AML-193 (cell line): ENCODE data around the gene HIPK4.
A peak's percentile ranks its signal among the peaks of the same experiment; 100 is the strongest.

Experiments used
- DNase-seq, 2 experiments: peaks; one replicate each; lab custom pipeline; 2025; lab: John Stamatoyannopoulos, UW

HIPK4 gene

DNA sequence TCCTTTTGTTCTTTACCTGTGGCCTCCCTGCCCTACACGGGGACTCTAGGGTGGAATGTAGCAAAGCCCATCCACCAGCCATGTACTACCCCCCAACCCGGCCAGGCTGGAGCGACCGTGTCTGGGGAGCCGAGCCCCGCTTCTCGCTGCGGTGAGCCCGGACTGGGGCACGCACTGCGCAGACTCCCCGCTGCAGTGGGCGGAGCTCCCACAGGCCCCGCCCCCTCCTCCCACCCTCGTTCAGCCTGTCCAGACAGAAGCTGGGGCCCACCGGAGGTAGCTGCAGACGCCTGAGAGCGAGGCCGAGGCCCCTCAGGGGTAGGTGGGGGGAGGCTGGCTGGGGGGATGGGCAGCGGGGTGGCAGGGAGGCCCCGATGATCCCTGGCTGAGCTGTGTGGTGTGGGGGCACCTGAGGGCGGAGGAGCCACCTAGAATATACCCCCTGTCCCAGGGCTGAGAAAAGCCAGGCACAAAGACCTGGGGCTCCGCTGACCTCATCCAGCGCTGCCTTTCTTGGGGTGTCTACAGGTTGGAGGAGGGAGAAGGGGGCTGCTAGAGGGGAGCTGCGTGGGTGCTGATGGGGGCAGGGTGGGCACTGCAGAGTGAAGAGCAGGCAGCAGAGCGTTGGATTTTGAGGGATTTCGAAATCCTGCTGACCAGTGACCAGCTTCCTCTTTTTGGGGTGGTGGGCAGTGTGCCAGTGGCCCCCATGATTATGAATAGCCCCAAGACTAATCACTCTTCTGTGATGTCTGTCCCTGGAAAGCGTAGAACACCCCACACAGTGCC lies 24.2 kb downstream of the HIPK4 start:
- peak; percentile 16 to 57 for DNase-seq

DNA sequence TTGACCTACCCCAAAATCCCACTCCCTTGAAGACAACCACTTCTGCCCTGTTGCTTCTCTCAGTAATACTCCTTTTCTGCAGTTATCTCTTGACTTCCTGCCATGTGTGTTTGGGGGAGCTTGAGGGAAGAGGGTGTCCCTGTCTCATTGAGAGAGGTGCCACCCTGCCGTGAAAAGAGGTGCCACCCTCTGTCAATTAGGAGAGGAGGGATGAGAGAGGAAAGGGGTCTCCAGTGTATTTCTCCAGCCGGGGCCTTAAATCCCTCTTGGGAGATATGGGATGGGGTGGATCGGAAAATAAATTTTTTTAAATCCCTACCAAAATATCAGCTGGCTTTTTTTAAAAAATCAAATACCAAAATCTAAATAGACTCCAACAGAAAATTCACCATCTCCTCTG lies 25.0 kb downstream of the HIPK4 start:
- DNase-seq = no peak

DNA sequence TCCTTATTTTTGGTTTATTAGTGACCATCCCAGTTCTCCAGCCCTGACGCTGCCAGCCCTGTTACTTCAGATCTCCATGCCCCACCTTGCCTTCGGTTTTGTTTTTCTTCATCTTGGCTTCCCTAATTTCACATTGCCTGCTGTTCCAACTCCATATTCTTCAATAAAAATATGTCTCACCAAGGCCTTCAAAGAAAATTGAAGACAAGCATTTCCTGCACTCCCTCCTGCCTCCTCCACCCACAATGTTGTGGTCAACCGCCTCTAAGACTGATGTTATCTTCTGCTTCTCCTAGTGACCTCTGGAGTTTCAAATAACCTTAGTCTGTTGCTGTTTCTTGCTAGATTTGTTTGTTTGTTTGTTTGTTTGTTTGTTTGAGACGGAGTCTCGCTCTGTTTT lies 26.9 kb downstream of the HIPK4 start:
- peak; percentile 66 to 67 for DNase-seq

DNA sequence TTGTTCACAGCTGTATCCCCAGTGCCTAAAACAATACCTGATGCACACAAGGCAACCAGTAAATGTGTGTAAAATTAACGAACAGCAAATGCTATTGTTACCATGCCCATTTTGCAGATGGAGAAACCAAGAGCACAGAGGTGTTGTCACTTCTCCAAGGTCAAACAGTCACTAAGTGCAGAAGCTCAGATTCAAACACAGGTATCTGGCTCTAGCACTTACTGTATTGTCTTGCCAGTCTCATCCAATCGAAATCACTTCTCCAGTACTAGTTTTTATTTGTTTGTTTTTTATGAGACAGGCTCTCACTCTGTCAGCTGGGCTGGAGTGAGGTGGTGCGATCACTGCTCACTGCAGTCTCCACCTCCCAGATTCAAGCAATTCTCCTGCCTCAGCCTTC lies 27.8 kb downstream of the HIPK4 start:
- DNase-seq = no peak

DNA sequence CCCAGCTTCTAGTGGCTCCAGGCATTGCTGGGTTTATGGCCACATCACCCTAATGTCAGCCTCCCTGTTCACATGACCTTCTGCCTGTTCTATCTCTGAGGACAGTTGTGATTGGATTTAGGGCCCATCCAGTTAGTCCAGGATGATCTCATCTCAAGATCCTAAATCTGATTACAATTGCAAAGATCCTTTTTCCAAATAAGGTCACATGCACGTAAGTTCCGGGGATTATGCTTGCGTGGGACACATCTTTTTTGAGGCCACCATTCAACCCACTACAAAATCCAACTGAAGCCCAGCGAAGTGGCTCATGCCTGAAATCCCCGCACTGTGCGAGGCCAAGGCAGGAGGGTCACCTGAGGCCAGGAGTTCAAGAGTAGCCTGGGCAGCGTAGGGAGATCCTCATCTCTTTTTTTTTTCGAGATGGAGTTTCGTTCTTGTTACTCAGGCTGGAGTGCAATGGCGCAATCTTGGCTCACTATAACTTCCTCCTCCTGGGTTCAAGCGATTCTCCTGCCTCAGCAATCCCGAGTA lies 29.2 kb downstream of the HIPK4 start:
- peak in 1 of 2 experiments; percentile 23 for DNase-seq

DNA sequence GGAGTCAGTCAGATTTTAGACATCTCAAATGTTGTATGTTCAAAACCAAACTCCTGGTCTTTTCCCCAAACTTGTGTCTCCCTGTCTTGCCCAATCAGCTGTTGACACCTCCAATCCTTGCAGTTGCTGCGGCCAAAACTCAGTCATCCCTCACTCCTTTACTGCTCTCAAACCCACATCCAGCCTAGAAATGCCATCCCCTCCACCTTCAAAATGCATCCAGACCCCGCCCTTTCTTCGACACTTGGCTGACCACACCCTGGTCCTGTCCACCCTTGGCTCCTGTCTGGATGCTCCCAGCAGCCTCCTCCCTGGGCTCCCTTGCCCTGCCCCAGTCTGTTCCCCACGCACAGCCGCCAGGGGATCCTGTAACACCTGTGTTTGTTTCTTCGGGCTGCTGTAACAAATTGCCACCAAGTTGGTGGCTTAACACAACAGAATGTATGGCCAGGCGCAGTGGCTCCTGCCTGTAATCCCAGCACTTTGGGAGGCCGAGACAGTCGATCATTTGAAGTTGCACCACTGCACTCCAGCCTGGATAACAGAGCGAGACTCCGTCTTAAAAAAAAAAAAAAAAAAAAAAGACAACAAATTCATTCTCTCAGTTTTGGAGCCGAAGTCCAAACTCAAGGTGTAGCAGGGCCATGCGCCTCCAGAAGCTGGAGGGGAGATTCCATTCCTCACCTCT lies 29.8 kb downstream of the HIPK4 start:
- no peak for DNase-seq

DNA sequence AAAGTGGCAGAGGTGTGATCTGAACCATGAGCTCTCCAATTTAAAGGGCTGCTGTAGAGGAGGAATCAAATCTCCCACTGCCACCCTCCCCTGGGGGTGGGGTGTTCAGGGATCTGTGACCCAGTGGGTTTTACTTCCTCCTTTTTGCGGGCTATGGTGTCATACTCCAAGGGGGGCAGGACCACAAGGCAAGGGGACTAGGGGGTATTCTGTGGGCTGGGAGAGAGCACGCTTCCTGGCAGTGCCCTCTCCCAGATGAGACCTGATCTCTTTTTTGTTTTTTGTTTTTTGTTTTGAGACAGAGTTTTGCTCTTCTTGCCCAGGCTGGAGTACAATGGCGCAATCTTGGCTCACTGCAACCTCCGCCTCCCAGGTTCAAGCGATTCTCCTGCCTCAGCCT lies 31.2 kb downstream of the HIPK4 start:
- peak; percentile 34 to 40 for DNase-seq

DNA sequence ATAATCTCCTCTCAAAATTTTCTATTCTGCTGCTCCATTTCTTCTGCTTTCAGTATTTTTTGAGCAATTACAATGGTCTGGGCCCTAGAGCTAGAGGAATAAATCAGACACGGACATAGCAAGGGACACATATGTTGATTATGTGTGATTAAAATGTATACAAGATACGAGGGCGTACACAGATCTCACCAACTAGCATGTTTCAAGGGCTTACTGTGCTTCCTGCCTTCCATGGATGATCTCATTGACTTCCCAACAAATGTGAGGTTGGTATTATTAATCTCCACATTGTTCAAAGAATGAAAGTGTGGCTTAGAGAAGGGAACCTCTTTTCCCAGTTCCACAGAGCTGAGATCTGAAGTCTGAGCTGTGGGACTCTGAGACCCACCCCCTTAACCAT lies 32.3 kb downstream of the HIPK4 start:
- no peak for DNase-seq

DNA sequence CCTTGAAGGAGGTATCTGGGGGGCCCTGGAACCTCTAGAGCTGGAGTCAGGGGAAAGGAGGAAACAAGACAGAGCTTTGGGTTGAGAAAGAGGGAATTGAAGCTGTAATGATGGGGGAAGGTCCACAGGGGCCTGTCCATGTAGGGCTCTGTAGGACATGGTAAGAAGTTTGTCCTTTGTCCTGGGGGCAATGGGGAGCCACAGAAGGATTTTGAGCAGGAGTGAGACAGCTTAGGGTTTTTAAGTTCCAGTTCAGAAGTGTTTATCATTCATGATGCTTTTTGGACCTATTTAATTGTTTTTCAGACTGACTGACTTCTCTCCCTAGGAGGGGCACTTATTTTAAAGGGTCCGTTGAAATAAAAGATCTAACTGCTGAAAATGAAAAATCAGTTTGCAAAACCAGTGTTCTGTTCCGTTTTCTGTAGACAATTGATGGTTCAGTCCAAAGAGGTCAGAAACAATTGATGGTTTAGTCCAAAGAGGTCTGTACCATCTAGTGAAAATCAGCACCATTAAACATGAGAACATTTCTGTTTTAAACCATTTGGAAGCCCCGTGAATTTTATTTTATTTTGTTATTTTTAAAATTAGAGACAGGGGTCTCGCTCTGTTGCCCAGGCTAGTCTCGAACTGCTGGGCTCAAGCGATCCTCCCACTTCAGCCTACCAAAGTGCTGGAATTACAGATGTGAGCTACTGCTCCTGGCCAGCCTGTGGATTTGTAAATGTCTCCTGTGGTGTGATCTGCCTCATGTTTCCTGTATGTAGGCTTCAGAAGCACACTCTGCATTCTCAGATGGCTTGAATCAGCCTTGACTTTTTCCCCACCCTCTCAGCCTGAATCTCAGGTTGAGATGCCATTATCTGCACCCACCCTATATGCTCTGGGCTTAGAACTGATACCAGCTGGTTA lies 33.0 kb downstream of the HIPK4 start:
- no peak for DNase-seq

DNA sequence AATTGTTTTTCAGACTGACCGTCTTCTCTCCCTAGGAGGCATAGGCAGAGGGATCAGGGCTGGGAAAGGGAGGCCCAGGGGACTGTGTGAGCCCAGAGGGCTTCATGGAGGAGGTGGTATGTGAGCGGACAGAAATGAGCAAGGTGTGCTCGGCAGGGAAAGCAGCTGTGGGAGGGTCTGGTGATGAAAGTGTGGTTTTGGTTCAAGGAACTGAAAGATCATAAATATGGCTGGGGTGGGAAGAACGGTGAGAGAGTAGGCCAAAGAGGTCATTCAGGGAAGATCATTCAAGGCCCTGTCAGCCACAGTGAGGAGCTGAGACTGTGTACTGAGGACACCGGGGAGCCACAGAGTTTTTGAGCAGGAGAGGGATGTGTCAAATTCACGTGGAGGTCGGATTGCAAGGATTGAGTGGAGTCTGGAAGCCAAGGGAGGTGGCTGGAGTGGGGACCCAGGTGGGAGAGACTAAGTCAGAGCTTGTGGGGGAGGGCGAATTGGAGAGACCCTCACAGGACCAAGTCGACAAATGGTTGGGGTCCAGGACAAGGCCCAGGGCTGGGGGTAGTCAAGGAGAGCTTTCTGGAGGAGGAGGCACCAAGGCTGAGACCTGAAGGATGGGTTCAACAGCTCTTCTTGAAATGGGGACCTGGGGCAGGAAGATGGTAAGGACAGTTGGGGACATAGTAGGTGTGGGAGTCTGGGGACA lies 33.9 kb downstream of the HIPK4 start:
- DNase-seq = no peak

DNA sequence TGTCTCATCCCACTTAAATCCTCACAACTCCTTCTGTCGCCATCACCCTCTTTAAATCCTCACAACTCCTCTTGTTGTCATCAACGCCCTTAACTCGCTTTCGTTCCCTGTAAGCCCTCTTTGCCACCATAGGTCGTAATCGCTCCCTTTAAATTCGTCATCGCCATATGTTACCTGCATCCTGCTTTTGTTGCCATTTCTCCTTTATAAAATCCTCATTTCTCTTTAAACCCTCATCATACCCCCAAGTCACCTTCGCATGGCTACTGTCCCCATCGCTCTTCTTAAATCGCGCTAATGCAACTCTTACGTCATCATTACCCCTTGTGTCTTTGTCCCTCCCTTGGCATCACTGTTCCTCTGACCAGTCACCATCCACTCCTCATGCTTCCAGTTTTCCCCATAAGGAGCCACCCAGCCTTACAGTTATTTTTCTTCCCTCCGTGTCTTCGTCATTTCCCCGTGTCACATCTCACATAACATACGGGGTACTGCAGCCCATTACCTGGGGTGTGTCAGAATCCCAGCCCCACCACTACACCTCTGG lies 40.9 kb downstream of the HIPK4 start:
- peak; percentile 24 to 26 for DNase-seq

DNA sequence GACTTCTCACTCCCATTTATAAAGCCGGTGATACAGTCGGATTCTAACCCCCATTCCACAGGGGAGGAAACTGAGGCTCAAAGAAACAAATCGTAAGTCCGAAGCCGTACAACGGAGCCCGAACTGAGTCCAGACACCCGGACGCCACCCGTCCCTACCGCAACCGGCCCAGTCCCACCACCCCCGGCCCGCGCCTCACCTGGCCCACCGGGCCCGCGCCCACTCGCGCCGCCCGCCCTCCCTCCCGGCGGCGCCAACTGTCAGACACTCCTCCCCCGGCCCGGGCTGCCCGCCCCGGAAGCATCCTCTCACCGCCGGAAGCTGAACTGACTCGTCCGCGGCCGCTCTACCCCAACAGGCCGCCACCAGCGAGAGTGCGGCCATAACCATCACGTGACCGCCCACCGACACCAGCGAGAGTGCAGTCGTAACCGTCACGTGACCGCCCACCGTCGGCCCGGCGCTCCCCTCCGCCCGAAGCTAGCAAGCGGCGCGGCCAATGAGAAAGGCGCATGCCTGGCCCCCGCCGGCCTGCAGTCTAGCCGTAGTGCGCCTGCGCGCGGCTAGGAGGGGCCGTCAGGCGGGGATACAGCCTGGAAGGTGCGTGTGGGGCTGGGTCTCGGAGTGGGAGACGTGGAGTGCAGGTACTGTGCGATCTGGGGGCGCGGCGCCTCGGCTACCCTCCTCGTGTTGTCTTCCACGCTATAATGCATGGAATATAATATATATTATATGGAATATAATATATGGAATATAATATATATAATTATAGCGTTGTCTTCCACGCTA lies 41.7 kb downstream of the HIPK4 start, which contains the start of the genes C19orf47 and PLD3:
TSS of gene C19orf47 (minus strand) at position 273 of the 789 bp plus-strand sequence. CDS start 6,540 bp downstream, outside the sequence.
TSS of gene PLD3 (plus strand) at position 571 of the 789 bp plus-strand sequence. CDS start 17,789 bp downstream, outside the sequence.
- peak; percentile 96 to 99 for DNase-seq

DNA sequence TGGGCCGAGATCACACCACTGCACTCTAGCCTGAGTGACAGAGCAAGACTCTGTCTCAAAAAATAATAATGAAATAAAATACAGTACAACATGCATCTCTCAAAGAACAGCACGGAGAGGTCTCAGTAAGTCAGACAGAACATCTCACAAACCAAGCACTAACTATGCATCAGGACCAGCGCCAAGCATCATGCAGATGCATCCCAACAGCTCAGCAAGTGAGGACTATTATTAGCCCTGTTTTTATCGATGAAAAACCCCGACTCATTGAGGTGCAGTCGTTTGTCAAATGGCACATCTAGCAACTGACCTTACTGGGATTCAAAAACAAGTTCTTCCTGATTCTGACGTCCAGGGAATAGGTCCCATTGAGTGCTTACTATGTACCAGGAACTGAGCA lies 45.6 kb downstream of the HIPK4 start:
- DNase-seq = no peak

DNA sequence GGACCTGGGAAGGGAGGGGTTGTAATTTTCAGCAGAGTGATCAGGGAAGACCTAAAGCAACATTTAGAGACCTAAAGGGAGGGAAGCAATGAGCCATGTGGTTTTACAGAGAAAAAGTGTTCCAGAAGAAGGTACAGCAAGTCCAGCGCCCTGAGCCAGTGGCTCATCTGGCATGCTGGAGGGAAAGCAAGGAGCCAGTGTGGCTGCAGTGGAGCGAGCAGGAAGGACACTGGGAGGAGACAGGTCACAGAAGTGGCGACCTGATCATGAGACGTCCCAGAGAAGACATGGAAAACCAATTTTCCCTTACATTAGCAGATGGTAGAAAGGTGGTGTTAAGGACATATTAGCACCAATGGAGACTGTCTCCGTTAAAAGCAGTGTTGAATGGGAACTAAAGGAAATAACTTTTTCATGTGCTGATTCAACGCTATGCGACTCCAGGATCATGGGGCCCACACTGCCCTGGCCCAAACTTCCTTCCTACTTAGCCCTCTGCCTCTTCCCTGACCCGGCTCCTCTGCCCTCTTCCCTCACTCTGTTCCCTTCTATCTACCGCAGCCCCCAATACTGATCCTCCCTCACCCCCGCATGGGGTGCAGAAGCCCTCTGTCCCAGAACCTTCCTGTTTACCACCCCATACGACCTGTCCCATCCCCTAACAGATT lies 47.2 kb downstream of the HIPK4 start:
- DNase-seq = no peak

DNA sequence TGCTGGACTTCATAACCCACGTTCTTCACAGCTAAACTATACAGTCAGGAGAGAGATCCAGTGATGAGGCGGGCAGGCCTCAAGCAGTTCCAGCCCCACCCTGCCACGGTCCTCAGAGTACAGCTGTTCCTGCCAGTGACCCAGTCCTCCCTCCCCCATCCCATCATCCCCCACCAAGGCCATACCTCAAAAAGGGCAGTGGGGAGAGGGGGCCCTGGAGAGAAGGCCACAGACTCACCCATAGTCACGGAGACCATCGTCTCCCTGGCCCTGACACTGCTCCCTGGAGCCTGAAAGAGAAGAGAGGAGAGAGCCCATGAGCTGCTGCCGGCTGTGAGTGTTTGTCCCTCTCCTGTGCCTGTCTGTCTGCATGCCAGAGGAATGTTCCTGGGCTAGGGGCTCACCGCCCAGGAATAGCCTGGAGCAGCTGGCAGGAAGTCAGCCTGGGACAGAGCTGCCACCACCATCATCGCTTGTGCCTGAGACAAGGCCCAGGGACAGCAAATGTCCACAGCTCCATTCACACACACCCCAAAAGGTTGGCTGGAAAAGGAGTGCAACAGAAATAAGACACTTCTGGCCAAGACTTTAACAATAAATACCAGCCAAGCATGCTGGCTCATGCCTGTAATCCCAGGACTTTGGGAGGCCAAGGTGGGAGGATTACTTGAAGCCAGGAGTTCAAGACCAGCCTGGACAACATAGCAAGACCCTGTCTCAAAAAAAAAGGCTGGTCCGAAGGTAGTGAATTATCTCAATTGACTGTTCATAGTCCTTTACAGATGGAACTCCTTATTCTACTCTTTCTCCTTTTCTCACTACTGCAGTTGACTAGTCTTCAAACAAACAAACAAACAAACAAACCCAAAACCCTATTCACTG lies 48.1 kb downstream of the HIPK4 start:
- DNase-seq = no peak

DNA sequence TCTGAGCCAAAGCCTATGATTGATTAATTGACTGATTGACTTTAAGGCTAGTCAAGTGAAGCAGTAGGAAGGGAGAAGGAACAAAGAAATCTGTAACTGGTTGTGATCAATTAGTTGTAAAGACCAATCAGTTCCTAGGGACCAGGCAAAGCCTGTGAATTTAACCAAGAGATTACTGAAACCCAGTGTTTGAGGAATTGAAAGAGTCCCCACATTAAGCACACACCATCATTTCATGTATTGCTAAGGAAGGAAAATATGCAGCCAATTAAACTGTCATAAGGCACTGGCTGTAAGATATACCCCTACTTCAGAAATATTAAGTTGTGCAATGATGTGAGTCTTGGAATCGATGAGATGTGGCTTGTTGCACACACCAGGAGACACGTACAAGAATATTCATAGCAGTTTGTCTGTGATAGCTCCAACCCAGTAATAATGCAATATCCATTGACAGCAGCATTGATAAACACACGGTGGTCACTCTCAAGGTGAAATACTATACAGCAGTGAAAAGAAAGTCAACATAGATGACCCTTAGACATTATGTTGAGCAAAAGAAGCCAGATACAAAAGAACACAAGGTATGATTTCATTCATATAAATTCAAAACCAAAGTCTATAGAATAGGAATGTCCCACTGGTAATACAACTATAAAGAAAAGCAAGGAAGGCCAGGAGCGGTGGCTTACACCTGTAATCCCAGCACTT lies 50.8 kb downstream of the HIPK4 start:
- no peak for DNase-seq

DNA sequence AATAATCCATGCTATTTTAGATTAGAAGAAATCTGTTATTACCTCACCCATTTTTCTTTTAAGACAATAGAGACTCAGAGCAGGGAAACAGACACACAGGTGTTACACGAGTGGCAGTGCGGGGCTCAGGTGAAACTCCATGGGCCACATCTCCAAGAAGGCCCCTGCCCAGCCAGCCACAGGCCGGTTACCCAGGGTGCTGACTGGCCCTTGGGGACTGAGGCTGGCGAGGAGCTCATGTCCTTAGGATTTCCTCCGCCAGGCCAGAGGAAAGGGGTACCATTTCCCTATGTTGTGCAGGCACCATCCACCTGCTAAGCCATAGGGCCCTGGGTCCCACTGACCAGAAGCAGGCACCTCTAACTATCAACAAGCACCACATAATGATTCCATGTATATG lies 52.4 kb downstream of the HIPK4 start:
- DNase-seq = no peak

DNA sequence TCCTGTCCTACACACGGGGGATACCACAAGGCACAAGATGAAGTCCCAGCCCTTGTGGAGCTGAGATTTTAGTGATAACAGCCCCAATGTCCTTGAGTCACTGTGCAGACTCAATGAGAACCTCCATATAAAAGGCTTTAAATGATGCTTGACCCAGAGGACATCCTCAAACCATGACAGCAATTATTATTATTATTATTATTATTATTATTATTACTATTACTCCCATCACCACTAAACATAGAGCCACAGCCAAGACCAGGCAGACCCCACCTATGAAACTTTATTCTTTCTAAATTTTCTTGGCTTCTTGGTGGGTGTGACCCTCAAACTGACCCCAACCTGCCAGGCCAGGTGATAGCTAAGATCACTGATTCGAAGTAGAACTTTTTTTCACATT lies 52.9 kb downstream of the HIPK4 start:
- DNase-seq = no peak
